Measurements from ENCODE around the gene MYCL.
"Not testable (repeated sequence)": the region's sequence is repeated elsewhere in the genome, so short reads cannot be mapped to it uniquely, and the experiment has no call there.

Gene MYCL

DNA sequence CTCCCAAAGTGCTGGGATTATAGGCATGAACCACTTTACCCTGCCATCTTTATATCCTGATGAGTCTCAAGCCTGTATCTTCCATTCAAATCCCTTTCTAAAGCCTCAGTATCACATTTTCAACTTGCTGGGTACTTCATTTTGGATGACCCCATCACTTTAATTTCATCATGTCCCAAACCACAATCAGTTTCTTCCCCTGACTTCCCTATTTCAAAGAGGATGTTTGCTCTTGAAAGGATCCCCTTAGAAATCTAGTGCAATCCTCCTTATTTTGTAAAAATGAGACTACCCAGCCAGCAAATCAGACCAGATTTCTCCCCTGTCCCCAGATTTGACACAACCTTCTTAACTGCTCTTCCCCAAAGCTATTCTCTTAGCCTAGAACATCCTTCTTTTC, 11.4 kb downstream of the MYCL start:
- DNase-seq: no peak

- DNase-seq: peak in 1 of 2 experiments; percentile 7
These were observed 14.9 kb downstream of the MYCL start for GRCh38 chr1:39886757-39887231.

DNA sequence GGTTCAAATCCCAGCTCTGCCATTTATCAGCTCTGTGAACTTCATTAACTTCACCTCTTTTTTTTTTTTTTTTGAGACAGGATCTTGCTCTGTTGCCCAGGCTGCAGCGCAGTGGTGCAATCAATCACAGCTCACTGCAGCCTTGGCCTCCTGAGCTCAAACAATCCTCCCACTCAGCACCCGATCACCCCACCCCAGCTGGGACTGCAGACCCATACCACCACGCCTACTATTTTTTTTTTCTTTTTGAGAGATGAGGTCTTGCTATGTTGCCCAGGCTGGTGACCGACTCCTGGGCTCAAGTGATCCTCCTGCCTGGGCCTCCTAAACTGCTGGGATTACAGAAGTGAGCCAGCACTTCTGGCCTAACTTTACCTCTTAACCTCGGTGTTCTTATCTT, 16.2 kb downstream of the MYCL start:
- no peak for DNase-seq

DNA sequence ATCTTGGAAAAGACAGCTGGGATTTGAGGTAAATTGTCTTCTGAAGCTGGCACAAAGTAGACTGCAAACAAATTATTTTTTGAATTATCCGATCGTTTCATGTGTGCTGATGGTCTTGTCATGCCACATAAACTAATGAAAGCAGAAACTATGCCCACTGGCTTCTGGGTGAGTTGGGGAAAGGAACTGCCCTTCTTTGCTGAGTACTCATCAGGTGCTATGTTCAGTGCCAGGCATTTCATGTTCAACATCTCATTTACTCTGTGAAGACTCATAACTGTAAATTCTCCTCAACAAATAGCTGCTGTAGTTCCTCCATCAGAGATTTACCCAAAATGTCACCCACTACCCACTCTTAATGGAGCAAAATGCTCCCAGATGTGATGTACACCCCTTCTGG, 19.6 kb downstream of the MYCL start:
- DNase-seq: no peak

DNA sequence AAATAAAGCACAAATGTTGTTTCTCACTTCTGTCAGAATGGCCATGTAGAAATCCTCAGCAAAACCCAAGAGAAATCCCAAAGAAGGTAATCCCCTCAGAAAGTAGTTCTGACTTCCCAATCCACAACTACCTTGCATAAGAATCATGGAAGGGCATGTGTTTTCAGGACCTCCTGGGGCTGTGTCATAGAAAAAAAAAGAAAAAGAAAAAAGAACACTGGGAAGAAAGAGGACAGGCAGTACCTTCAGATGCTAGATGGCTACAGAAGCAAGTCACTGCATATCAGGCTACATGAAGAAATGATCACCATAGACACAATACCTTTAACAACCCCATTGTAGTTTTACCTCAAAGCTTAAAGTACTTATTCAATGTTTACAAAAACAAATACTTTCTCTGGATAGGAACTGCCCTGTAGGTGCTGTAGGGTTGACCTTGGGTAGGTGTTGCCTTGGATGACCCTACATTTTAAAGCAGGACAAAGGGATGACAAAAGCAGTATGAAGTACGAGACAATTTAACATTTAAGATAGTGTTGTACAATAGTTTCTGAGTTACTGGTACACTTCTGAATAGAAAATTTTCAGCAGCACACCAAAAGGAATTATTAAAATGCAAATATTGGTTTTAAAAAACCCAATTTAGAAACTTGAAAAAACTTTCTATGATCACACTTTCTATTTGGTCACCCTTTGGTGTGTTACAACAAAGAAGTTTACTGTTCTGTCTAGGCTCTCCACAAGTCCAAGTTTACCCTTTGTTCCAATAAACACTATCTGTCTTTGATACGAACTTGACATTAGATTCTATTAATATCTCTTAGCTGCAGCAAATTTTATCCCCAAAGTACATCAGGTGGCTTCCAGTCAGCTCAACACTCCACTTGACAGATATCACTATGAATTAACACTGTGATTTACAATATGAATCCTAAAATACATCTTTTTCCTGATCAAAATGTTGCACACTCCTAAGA, 23.4 kb downstream of the MYCL start:
- no peak for DNase-seq

GRCh38 chr1:39877231-39877778, 24.4 kb downstream of the MYCL start:
- DNase-seq: no peak

- no peak for DNase-seq
These were observed 25.6 kb downstream of the MYCL start for GRCh38 chr1:39876144-39876543.

DNA sequence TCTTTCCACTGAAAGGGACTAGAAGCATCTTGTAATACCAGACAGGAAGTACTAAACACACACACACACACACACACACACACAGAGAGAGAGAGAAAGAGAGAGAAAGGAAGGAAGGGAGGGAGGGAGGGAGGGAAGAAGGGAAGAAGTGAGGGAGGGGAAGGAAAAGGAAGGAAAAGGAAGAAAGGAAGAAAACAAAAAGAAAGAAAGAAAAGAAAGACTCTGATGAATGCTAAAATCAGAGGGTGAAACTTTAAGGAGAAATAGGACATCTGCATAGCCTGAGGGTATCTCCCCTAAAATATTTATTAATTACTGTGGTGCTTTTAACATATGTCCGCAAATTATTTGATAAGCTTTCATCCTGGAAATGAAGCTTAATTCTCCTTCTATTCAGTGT, 29.0 kb downstream of the MYCL start:
- no peak for DNase-seq

DNA sequence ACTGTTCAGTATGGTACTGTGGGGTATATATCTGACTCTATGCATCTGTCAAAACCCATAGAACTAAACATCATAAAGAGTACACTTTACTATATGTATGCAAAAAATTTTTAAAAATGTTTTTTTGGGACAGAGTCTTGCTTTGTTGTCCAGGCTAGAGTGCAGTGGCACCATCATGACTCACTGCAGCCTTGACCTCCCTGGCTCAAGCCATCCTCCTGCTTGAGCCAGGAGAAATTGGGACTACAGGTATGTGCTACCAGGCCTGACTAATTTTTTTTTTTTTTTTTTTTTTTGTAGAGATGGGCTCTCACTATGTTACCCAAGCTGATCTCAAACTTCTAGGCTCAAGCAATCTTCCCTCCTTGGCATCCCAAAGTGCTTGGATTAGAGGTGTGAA, 29.9 kb downstream of the MYCL start:
- DNase-seq: no peak

- not testable (repeated sequence) for DNase-seq
These were observed 30.7 kb downstream of the MYCL start for GRCh38 chr1:39871043-39871442.

- DNase-seq: not testable (repeated sequence)
These were observed 32.1 kb downstream of the MYCL start for GRCh38 chr1:39869538-39870112.

DNA sequence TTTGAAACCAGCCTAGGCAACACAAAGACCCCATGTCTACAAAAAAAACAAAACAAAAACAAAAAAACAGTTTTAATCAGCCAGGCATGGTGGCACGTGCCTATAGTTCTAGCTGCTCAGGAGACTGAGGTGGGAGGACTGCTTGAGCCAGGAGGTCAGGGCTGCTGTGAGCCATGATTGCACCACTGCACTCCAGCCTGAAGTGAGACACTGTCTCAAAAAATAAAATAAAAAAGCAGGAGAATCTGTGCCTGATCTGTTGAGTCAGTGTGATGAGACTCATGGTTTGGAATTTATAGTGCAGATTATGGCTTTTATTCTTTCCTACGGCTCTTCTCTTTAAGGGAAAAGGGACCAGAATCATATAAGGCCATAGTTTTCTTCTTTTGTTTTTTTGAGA, 35.0 kb downstream of the MYCL start:
- DNase-seq: no peak

DNA sequence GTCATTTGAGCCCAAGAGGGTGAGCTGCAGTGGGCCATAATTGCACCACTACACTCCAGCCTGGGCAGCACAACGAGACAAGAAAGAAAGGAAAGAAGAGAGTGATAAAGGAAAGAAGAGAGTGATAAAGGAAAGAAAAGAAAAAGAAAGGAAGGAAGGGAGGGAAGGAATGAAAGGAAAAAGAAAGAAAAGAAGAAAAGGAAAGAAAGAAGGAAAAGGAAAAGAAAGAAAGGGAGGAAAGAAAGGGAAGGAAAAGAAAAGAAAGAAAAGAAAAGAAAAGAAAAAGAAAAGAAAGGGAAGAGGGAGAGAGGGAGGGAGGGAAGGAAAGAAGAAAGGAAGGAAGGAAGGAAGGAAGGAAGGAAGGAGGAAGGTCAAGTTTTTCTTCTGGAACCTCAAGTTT, 36.0 kb downstream of the MYCL start:
- no peak for DNase-seq

GRCh38 chr1:39863177-39863576, 38.5 kb downstream of the MYCL start:
- no peak for DNase-seq

- no peak for DNase-seq
These were observed 40.7 kb downstream of the MYCL start for GRCh38 chr1:39861003-39861402.

GRCh38 chr1:39859859-39860812, 41.6 kb downstream of the MYCL start:
- no peak for DNase-seq

DNA sequence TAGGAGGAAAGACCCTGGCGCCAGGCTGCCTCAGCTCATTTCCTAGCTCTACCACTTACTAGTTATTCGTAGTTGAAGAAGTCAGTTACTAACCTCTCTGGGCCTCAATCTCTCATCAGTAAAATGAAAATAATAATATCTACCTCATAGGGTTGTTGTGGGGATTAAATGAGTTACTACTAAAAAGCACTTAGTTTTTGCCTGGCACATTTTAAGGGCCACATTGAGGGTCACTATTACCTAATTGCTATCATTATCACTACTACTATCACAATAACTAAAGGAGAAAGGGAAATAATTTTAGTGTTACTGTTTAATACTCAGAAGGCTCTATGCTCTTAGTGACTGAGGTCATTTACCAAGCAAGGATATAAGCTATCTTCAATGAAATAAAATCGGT, 43.4 kb downstream of the MYCL start:
- no peak for DNase-seq

DNA sequence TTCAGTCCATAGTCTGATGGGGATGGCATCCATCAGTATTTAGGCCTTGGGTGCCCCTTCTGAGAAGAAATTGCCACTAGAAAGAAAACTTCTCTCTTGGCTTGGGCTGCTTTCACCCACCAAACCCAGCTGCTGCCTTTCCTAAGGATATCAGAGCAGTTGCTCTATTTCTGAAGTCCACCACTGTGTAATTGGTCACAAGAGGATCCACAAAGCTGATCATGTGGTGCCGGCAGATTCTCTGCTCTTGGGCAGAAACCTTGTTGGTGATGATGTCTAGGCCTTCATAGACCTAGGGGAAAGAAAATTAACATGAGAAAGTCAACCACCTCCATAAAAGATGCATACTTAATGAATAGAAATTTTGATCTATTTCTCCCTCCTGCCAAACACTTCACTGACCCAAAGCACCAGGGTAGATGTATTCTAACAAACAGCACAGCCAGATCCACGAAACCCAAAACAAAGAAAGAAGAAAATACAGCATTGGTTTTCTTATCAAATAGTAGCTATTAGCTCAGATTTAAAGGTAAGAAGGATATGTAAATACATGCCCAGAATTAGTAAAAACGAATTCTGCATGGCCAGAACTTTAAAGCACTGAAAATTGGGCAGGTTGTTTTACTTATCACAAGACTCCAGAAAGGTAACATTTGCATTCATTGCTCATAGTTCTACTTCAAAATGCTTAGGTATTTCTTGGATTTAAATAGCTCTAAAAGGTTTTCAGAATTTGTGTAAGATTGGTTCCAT, 44.4 kb downstream of the MYCL start:
- no peak for DNase-seq

GRCh38 chr1:39854738-39855137, 47.0 kb downstream of the MYCL start:
- no peak for DNase-seq

DNA sequence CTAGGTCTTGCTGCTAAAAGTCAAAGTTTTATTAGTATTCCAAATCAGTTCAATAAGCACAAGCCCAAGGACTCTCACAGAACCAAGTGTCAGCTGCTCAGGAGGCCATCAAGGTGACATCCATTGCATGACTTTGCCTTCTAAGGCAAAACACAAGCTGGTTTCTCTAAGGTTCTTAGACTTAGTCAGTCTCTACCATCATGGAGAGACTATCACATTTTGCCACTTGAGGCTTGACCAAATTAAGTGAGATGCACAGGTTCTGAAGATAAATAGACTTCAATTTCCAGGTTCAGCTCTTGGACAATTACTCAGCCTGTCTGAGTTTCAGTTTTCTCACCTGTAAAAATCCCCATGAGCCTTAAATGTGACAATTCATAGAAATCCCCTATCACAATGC, 47.4 kb downstream of the MYCL start:
- DNase-seq: no peak

- no peak for DNase-seq
These were observed 48.8 kb downstream of the MYCL start for GRCh38 chr1:39852876-39853275.

DNA sequence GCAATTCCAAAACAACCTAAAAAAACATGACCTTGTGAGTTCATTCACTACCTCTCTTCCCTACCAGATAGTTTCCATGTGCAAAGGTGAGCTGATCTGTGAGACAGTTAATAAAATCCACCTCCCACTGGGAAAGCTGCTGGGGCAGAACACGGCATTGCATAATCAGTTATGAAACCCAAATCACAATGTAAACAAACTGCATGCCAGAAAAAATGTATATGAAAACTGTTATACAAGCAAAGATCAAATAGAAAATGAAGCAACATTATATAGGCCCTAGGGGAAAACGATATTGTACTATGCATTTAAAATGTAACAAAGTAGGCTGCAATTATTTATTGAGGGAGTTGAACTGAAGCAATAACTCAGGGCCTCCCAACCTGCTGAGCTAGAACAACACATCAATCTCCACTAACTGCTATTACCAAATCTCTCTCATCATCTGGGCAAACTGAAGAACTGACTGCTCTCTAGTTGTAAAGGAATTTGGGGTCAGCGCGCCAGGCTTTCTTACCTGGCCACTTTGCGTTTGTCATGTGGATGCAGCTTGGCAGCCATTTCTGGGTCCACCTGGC, 49.4 kb downstream of the MYCL start:
- no peak for DNase-seq
